ENCODE measurements around the gene SLC6A9.

SLC6A9 gene

GRCh38 chr1:44002165-44002564, 29.1 kb downstream of the SLC6A9 start:
- ATAC-seq (no peak), DNase-seq (no peak)

DNA sequence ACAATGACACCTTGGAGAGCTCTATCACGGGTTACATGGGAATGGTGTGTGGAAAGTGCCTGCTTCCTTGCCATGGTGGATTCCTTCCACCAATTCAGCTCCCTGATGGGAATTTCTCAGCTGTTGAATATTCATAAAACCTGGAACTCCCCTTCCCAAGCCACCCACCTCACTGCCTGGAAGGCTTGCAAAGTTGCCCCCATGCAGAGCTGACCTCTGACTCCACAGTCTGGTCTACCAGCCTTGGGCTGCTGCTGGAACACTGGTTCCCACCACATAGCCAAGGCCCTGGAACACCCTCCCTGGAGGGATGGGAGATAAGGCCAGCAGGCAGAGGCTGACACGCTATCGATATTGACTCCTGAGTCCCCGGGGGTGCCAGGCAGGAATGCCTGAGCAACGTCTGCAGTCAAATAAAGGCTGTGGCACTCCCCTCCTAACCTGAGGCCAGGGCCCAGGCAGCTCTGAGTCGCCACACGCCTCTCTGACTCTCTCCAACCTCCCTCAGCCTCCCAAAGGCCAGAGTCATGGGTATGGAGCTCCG, 31.1 kb downstream of the SLC6A9 start:
- DNase-seq (no peak), ATAC-seq (no peak)

- no peak for ATAC-seq
- no peak for DNase-seq
Observed at GRCh38 chr1:43999455-43999854, 31.8 kb downstream of the SLC6A9 start.

DNA sequence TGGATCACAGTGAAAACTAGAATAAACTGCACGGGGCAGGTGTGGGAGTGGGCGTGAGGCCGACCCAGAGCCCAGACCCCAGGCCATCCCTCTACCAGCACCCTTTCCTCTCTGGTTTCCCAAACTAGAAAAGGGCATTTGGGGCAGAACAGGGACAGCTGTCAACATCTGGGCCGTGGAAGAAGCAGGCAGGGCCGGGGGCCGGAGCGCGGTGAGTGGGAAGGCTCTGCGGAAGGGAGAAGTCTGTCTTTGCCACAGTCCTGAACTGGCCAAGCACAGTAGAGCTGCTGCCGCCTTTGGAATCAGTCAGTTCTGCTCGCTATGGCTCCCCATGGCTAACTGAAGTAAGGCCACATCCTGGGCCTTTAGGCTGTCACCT, 33.3 kb downstream of the SLC6A9 start:
- ATAC-seq (no peak), DNase-seq (no peak)

GRCh38 chr1:43997295-43997999, 33.8 kb downstream of the SLC6A9 start:
- DNase-seq (no peak), ATAC-seq (no peak)

DNA sequence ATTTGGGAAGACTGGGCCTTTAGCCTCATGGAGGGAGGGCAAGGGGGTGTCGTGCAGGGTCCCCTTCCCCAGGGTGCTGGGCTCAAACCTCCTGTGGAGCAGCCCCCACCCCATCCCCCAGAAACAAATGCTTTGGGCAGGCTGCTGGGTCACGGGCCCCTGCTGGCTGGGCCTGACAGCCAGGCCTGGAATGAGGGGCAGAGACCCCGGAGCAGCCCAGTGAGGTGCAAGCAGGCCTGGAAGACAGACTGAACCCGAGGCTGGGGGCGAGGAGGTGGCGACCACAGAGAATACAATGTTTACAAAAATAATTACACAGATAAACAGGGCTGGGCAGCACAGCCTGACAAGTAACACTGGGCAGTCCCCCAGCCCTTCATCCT, 34.5 kb downstream of the SLC6A9 start:
- DNase-seq = no peak
- no peak for ATAC-seq

DNA sequence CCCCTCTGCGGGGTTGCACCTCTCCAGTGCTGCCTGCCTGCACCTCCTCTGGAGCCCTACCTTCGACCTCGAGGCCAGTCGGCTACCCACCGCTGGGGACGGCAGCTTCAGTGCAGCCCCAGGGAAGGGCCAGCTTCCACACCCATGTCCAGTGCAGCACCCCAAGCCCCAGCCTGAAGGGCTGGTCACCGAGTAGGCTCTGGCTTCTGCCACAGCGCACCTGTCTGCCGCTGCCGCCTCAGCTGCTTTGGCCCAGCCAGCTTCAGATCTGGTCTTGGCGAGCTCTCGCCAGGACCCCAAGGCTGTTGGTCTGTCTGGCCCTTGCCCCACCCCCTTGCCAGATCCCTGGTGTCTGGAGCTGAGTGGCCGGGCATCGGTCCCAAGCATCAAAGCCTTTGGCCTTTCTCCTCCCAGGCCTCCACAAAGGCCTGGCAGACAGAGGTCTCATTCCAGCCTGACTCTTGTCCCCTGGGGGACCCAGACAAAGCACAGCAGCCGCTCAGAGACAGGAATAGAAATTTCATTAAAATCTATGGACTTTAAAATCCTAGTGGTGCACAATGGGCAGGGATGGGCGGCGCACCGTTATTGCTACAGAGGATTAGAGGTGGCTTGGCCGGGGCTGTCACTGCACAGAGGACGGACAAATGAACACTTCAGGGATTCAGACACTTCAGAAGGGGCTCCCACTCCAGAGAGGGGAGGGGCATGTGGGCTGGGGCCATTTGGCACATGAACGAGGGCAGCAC, 35.1 kb downstream of the SLC6A9 start:
- ATAC-seq (no peak), DNase-seq (no peak)

DNA sequence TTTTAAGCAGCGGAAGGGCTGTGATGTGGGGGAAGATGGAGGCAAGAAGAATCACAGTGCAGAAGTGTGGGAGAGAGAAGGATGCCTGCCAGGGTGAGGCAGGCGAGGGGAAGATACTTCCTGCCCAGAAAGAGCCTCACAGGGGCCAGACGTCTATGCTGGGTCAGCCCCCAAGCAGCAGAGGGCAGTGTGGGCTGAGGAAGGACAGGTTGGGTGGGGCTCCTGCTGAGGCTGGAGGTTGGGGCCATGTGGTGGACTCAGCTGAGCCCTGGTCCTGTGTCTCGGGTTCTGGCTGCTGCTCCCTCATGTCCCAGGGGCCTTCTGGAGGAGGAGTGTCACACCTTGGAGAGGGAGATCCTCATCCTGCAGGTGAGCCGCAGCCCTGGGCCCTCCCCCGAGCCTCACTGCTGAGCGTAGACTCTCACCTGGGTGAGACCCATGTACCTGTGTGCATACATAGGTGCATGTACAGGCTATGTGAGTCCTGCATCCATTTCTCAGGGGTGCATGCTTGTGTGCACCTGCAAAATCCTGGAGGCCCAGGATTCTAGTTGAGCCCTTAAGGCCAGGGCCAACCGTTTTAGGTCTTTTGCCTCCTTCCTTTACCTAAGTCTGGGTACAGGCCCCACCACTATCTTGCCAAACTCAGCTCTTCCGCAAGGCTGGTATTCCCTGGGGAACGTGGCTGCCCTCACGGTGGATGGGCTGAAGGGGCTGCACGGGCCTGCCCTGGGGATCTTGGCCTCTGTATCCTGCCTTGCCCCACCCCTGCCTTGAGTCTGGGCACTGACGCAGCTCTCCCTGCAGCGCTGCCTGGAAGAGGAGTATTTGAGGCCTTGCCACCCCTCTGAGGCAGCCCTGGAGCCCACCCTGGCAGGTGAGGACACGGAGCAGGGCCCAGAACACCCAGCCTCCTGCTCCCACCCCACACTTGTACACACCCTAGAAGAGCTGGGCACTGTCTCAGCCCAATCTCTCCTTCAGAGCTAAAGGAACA, 36.2 kb downstream of the SLC6A9 start:
- peak; percentile 27 for DNase-seq
- no peak for ATAC-seq

- no peak for ATAC-seq
- no peak for DNase-seq
Observed at GRCh38 chr1:43994071-43994470, 37.2 kb downstream of the SLC6A9 start.

GRCh38 chr1:43993206-43993914, 37.9 kb downstream of the SLC6A9 start:
- no peak for ATAC-seq
- DNase-seq = no peak

DNA sequence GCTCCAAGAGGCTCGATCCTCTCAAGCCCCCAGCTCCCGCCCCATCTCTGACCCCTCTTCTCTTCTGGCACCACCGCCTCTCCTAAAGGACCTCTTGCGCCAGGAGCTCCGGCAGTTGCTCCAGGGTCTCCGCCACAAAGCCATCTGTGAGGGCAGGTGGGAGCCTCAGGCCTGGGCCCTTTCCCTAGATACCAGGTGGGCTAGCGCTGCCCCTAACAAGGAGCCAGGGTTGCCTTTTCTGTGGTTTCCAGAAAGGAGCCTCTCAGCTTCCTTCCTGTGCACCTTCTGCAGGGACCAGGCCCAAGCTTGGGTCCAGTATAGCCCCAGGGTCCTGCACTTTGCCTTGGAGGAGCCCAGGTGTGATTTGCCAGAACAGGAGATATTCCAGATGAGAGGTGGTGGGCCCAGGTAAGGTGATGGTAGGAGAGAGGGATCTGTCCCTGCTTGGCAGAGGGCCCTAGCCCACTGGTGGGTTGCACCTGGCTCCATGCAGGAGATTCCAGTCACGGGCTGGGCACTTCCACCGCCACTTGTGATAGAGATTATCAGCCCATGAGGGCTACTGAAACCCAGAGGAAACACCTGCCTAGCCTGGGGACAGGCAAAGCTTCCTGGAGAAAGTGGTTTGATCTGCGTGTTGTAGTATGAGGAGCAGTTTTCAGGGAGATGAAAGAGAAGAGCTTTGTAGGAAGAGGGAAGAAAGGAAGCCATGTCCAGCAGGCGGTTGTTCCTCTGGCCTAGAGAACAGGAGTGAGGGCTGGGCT, 38.8 kb downstream of the SLC6A9 start:
- ATAC-seq = no peak
- DNase-seq = no peak

DNA sequence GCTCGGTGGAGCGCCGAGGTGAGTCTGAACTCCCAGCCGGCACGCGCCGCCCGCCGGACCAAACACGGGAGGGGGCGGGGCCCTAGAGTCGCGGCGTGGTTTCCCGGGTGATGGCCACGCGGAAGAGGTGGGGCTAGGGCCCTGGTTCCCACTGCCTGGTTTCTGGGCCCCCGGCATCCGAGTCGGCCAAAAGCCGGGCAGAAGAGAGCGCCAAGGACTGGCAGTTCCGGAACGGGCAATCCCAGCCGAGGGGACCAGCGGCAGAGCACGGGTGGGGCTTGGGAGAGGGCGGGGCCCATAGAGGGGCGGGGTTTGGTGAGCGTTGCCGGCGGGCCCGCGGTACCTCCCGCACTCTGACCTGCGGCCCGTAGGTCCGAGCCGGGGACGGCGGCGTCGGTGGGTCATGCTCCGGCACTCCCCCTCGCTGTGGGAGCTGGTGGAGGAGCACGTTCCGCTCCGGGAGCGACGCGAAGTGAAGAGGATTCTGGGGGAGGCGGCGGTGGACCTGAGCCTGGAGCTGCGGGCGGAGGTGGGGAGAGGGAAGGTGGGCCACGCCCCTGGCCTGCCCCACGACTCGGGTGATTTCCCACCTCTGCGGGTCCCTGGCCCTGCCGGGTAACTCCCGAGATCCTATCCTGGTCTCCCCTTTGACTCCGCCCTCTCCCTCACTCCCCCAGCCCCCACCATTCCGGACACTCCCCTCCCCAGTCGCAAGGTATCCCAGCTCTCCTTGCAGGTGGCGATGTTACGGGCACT, 39.6 kb downstream of the SLC6A9 start, which contains the start of gene CCDC24:
CCDC24 (plus strand) TSS at position 124 of the 756 bp plus-strand sequence; CDS start at position 404, 280 bp downstream.
- DNase-seq (peak; percentile 82), ATAC-seq (peak; percentile 84)

DNA sequence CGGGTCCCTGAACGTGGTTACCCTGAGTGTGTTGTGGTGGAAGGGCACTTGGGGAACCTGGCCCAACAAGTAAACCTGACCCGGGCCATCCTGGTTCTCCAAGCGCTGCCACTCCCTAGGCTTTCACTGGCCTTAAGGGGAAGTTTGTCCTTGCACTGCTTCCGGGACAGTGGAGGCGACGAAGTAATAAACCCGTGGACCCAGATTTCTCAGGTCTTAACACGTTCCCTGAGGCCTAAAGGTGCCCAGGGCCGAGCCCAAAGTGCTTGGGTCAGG, 40.1 kb downstream of the SLC6A9 start:
- no peak for DNase-seq
- no peak for ATAC-seq

GRCh38 chr1:43990271-43991199, 40.7 kb downstream of the SLC6A9 start:
- ATAC-seq = no peak

DNA sequence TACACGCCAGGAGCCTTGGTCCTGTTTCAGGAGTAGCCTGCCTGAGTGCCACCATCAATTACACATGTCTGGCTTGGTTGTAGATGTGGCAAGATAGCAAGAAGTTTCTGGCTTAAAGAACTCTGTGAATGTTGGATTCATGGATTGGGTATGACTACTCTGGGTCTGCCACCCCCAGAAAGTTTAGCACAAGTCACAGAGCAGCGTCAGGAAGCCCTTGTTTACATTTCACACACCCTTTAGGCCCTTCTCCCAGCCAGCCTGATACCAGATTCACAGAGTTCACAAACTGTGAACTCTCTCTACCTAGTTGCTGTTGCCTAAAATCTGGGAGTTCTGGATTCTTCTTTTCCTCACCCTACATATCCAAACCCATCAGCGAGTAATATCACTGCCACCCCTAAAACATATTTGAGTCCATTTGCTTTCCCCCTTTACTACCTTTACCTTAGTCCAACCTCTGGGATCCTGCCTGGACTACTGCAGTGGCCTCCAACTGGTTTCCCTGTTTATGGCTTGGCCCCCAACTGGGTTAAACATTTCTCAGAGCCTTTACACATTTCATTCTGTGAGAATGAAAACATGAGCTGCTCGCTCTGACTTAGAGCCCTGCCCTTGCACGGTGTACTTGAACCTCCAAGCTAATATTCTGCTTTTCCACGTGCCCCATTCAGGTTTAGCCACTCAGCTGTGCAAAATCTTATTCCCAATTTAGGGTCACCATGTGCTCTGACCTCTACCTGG, 43.9 kb downstream of the SLC6A9 start:
- ATAC-seq (no peak), DNase-seq (no peak)

More at GRCh38 chr1:43990271-43991199, 40.7 kb downstream of the SLC6A9 start:
- peak; percentile 18 for DNase-seq

- DNase-seq (no peak), ATAC-seq (no peak)
Observed at GRCh38 chr1:43986712-43987111, 44.5 kb downstream of the SLC6A9 start.

- DNase-seq (no peak), ATAC-seq (no peak)
Observed at GRCh38 chr1:43985984-43986595, 45.2 kb downstream of the SLC6A9 start.

DNA sequence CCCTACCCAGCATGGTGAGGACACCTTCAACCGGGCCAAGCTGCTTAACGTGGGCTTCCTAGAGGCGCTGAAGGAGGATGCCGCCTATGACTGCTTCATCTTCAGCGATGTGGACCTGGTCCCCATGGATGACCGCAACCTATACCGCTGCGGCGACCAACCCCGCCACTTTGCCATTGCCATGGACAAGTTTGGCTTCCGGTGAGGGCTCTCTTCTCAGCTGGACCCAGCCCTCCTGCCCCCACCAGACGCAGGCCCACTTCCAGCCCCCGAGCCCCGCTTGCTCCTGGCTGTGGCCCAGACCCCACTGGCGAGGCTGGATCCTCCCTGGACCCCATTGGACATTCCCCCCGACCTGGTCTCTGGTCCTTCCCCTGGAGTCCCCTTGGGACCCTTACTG, 46.4 kb downstream of the SLC6A9 start:
- DNase-seq (no peak), ATAC-seq (no peak)
